GM04503 (cell line): Measurements from ENCODE around the gene BICDL1.
"Not testable (repeated sequence)": the region's sequence is repeated elsewhere in the genome, so short reads cannot be mapped to it uniquely, and the experiment has no call there.

Source experiments
- DNase-seq: peaks from one replicate; pipeline ENCODE4 v3.0.0-alpha.2; 2012; ENCODE audit warnings: low read depth

BICDL1 gene

DNA sequence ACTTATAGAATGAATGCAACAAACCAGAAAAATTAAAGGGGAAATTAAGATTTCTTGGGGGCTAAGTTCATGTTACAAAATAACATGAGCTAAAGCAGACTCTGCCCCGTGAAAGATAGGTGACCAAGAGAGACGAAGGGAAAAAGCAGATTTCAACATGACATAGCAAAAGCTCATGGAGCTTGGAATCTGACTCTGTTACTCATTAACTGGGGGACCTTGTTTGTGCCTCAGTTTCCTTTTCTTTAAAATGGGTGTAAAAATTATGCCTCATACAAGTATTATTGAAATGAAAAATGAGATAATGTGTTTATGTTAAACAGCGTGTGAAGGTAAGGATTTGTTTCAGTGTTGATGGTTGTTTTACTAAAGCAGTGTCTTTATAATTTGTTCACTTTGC lies 11.5 kb downstream of the BICDL1 start:
- DNase-seq, result no peak

DNA sequence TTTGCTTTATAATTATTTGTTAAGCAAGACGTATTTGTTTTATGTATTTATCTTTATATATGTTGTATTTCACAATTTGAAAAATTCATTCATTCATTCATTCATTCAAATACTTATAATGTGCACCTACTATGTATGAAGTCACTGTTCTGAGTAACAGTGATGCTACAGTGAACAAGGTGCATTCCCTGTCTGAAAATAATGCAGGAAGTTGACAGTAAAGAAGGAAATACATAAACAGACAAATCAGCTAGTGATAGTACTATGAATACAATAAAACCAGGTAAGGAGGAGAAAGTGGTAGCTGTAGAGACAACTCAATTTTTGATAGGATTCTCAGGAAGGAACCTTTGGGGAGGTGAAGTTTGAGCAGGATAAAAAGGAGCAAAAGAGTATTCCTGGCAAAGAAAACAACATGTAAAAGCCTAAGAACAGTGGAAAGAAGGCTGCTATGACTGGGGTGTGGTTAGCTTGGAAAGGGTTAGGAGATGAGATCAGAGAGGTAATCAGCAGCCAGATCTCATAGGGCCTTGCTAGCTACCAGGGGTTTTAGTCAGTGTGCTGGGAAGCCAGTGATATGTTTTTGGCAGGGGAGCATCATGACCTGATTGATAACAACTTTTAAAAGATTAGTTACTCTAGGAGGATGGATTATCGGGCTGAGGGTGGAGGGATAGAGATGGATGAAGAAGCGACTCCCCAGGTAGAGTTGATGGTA lies 17.4 kb downstream of the BICDL1 start:
- DNase-seq, result no peak

DNA sequence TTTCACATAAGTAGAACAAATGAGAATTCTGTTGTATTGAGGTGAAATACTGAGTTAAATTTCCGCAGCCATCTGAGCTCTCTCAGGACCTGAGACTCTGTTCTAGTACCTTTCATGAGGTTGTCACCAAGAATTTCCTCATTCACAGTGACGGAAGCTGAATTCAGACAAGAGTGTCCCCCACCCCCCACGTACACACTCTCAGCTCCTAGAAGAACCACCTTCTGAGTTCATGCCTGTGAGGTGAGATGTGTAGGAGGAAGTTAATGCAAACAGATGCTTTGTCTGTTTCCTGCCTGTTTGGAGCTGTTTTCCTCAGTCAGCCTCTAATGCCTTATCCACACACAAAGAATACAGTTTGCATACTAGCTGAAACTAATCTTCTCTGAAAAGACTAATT lies 18.2 kb downstream of the BICDL1 start:
- DNase-seq, result no peak

DNA sequence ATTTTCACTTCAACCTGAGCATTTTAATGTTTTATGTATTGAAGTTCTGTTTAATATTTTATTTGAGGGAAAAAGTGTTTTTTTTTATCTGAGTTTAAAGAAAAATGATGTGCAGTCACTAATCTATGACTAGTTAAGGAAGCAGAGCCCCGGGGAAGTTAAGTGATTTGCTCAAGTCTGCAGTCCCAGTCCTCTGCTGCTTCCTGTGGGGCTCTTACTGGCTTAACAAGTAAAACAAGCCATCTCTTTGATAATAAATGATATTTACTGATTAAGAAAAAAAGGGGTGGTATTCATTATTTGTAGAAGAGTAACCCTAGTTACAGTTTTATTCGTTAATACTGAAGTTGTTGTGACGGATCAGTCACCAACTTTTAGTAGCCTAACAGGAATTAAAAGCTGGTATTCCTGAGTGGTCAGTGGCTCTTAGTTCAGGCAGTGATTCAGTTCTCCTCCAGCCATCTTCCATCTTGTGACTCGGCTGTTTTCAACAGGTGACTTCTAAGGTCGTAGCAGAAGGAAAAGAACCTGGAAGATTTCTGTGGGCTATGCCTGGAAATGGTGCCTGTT lies 21.7 kb downstream of the BICDL1 start:
- no peak for DNase-seq

DNA sequence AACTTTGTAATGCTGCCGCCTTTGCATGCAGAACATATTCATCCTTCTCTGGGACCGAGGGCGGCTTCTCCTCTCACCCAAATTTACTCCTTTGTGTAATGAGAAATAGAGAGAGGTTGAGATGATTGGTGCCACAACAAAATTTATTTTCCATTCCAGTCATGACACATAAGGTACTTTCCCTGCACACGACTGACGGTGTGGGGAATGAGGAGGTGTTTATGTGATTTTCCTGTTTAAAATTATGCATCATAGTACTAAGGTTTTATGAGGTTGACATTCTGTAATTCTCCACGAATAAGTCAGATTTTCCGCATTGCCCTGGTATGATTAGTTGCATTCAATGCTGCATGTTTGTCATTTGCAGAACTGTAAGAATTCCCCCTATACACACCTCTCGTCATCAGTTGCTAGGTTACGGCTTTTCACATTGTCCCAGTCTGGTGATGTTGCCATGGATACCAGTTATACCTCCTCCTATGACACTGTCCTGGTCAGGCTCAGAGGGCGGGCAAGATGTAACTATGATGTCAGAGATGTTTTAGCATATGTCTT lies 23.1 kb downstream of the BICDL1 start:
- DNase-seq, result no peak

DNA sequence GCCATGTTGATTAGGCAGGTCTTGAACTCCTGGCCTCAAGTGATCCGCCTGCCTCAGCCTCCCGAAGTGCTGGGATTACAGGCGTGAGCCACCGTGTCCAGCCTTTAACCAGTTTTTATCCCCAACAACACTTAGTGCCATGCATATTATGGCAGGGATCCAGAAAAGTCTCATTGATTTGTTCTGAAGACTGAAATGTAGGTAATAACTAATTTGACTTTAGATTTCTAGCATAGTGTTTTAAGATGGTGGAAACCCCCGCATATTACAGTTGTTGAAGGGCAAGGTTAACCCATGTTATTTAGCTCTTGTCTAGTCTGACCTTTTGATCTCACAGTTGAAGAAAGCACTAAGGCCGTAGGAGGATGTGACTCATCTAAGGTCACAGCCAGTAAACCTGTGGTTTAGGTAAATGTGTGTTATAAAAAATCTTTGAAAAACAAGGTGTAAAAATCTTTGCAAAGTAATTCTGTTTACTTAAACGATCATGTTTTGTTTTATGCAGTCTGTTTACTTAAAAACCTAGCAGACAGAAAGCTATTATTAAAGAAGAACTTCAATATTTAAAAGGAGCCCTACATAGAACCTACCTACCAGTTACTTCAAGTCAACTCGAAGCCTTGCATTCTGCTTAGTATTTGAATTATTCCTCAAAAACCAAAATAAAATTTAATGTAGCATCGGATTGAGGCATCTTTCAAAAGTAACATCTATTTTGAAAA lies 24.8 kb downstream of the BICDL1 start:
- DNase-seq, result no peak

DNA sequence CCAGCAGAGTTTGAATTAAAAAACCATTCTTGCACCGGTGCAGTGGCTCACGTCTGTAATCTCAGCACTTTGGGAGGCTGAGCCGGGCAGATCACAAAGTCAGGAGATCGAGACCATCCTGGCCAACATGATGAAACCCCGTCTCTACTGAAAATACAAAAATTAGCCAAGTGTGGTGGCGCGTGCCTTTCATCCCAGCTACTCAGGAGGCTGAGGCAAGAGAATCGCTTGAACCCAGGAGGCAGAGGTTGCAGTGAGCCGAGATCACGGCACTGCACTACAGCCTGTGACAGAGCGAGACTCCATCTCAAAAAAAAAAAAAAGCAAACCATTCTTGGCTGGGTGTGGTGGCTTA lies 25.3 kb downstream of the BICDL1 start:
- DNase-seq, result not testable (repeated sequence)

DNA sequence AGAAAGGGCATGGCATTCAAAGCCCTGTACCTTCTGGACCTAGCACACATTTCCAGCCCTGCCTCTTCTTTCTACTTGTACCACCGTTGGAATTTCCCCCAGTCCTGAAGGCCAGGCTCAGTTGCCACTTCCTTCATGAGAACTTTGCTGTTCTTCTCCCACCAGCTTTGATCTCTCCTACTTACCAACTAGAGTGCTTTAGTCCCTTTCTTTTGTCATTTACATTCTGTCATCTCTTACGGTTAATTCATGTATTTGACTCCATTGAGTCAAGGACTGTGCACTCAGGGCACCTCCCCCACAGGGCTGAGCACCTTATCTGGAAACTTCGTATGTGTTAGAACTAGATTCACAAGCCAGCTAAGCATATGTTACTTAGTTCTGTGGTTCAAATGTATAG lies 26.3 kb downstream of the BICDL1 start:
- no peak for DNase-seq

DNA sequence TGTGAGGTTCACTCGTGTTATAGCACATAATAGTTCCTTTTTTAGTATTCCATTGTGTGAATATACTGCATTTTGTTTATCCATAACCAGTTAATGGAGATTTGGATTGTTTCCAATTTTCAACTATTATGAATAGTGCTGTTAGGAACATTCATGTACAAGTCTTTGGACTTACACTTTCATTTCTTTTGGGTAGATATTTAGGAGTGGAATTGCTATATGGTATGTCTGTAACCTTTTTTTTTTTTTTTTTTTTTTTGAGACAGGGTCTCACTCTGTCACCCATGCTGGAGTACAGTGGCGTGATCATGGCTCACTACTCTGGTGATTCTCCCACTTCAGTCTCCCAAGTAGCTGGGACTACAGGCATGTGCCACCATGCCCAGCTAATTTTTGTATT lies 27.2 kb downstream of the BICDL1 start:
- DNase-seq, result not testable (repeated sequence)

DNA sequence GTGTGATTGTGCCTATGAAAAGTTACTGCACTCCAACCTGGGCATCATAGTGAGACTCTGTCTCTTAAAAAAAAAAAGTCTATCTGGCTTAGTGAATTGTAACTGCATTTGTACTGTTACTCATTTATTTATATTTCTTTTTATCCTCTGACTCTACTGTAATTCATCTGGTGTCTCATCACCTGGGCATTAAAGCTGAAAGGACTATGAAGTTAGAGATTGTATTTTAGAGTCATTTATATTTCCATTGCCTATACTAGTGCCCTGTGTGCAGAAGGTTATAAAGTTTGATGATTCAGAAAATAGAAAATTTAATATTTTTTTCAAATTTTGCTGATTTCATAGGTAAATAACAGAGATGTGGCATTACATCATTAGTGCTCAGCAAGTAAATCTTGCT lies 30.2 kb downstream of the BICDL1 start:
- DNase-seq, result no peak

DNA sequence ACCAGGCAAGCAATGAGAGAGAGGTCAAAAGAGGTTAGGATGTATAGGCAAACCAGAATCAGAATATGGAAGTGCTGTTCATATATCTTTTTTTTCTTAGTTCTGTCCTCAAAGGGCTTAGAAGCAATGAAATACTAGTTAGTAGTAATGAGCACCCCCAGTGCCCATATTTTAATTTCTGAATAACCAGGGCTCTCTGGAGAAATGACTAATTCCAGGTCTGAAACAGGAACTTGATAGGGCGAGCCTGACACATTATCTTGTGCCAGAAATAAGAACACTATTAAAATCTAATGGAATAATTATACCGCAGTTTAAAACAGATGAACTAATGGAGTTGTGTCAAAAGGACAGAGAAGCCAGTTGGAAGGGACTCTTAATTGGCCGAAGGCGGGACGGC lies 30.9 kb downstream of the BICDL1 start:
- no peak for DNase-seq

DNA sequence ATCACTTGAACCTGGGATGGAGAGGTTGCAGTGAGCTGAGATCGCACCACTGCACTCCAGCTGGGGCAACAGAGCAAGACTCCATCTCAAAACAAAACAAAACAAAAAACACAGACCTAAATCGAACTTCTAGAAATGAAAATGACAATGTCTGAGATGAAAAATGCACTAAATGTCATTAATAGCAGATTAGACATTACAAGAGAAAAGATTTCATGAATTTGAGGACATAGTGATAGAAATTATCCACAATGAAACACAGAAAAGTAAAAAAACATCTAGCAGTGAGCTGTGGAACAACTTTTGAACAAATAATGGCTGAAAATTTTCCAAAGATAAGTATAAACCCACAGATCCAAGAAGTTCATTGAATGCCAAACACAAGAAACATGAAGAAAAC lies 35.2 kb downstream of the BICDL1 start:
- DNase-seq, result no peak

DNA sequence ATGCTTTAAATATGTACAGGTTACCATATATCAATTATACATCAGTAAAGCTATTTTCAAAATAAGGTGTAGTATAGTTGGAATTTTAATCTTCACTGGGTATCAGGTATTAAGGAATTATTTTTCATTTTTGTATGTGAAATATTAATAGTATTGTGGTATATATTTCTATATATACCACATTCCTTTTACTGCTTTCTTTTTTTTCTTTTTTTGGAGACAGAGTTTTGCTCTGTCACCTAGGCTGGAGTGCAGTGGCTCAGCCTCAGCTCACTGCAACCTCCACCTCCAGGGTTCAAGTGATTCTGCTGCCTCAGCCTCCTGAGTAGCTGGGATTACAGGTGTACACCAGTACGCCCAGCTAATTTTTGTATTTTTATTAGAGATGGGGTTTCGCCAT lies 36.6 kb downstream of the BICDL1 start:
- no peak for DNase-seq

DNA sequence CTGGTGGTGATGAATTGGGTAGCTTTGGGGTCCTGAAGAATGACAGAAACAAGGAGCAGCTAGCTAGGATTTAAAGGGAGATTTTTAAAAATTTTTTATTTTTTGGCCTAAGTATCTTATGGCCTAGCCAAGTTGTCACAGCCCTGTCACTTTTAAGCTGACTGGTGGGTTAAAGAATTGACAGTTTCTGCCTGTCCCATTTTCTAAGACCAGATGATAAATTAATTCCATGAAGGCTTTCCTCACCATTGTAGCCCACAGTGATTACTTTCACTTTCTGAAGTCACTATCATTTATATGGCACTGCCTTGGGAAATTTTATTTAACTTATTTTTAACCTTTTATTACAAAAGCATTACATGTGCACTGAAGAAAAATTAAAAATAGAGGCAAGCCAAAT lies 43.2 kb downstream of the BICDL1 start:
- DNase-seq, result no peak

DNA sequence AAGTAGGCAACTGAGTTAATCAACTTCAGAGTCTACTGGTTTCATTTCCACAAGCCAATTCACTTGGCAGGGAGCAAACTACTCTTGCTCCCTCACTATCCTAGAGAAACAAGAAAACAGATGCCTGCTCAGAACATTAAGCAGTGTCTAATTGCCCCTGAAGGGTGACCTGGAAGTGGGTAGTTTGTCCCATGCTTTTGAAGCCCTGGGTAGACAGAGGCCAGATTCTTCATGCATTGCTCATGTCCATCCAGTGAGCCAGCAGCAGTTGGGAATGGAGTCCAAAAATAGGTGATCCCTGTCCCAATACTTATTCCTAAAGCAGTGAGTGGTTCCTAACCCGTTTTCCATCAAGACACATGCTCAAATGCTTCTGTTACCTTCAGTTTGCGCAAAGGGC lies 48.8 kb downstream of the BICDL1 start:
- no peak for DNase-seq

DNA sequence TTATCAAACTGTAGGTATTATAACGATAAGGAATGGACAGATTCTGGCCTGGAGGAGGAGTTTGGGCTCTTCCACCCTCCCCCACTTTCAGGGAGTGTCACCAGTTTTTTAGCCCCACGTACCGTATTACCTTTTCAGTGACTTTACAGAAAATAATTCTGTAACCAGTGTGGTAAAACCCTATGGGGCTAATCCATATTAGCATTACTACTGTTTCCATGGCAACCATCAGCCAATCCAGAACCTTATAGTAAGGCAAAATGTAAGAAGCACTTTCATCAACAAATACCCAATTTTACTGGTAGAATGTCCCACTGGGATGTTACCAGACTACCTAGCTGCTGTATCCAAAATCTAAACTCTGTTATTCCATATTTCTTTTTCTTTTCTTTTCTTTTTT lies 50.7 kb downstream of the BICDL1 start:
- no peak for DNase-seq

DNA sequence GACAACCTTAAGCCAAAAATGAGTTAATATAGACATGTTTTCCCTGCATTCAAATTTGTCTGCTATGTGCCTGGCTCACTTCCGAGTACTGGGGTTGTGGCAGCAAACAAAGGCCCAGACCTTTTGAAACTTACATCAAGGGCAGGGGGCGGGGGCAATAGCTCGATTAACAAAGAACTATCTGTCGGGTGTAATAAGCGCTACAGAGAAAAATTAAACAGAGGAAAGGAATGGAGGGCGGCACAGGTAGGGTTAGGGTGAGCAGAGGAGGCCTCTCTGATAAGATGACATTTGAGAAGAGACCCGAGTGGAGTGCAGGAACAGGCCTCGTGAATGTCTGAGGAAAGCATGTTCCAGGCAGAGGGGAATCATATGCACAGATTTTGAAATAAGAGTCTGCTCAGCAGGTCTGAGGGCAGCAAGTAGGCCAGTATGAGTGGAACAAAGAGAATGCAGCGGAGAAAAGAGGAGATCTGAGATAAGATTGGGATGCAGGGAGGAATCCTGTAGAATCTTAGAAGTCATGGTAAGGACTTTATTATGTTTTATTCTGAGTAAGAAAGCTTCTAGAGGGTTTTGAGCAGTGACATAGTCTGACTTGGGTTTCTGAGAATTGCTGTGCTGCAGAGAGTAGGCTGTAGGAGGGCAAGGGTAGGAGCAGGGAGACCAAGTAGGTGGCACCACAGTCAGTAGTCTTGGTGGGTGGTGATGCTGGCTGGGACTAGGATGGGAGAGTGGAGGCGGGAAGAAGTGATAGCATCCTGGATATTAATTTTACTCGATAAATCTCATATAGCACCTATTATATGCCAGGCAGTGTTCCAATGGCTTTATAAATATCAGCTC lies 52.6 kb downstream of the BICDL1 start:
- DNase-seq, result no peak

DNA sequence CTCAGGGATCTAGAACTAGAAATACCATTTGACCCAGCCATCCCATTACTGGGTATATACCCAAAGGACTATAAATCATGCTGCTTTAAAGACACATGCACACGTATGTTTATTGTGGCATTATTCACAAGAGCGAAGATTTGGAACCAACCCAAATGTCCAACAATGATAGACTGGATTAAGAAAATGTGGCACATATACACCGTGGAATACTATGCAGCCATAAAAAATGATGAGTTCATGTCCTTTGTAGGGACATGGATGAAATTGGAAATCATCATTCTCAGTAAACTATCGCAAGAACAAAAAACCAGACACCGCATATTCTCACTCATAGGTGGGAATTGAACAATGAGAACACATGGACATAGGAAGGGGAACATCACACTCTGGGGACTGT lies 56.3 kb downstream of the BICDL1 start:
- not testable (repeated sequence) for DNase-seq

DNA sequence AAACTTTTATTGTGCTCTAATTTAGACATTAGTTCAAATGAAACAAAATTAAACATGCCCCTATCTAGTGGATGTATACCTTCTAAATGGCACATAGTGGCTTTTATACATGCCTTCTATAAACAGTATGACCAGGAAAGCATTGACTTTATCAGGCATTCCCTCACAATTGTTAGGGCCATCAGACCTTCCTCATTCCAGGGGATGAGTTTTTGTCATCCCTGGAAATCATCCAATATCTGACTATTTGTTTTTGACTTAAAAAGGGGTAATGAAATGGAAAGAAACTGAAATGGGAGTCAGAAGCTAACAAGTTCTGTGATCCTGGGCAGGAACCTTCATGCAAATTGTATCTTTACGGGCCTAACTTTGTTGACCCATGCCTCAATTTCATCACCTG lies 58.0 kb downstream of the BICDL1 start:
- no peak for DNase-seq

DNA sequence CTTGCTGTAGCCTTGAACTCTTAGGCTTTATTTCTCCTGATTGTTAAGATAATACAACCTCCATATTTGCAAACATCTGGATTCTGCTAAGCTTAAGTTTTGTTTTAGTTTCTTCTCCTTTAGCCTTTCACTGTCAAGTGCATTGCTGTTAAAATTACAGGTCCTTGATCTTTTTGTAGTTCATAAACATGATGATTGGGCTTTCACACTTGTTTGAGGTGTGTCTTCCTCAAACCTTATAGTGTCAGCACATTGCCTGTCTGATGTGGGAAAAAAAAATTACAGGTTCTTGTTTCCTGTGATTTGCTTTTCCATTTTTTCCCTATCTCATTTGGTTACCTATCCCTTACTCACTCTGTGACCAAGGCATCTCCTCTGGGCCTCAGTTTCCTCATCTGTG lies 59.2 kb downstream of the BICDL1 start:
- no peak for DNase-seq

DNA sequence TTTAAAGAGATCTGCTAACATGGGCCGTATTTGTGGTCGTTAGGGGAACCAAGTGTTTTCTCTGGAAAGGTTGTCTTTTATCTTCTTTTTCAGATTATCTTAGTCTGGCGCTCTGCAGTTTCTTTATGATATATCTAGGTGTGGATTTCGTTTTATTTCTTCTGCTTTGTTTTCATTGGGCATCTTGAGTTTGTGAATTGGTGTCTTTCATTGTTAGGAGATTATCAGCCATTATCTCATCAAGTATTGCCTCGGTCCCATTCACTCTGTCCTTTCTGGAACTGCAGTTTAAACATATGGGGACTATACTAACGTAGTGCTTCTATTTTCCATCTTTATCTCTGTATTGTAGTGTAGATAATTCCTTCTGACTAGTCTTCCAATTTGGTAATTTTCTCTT lies 60.4 kb downstream of the BICDL1 start:
- no peak for DNase-seq

DNA sequence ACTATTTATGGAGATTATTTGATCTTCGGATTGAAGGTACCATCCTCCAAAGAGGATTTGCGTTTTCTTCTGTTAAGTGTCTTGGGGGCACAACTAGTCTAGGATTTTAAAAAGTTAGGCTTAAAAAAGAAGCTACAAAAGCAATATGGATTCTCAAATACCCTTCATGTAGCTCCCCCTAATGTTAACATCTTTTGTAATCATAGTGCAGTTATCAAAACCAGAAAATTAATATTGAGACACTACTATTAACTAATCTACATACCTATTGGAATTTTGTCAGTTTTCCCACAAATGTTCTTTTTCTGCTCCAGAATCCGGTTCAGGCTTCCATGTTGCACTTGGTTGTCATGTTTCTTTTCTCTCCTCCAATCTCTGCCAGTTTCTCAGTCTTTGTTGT lies 62.5 kb downstream of the BICDL1 start:
- no peak for DNase-seq

DNA sequence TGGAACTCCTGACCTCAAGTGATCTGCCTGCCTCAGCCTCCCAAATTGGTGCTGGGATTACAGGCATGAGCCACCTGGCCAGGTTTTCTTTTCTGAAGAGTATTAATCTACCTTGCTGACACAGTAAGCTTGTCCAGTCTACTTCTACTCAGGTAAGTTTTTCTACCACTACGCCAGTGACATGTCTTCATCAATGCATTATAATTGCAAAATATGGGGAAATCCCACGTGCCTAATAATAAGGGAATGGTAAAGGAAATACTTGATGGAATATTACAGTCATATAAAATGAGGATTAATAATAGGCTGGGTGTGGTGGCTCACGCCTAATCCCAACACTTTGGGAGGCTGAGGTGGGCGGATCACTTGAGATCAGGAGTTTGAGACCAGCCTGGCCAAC lies 65.3 kb downstream of the BICDL1 start:
- DNase-seq, result no peak
